Measurements from ENCODE around the gene PTCD1.

Gene PTCD1

GRCh38 chr7:99375070-99375807 is 63.4 kb downstream of the PTCD1 start:
- in situ Hi-C loops (cut with HindIII; ENCODE audit: low pct_ligation_motif_present, low pct_unique_long_range_greater_than_20kb, low sequenced_read_pairs) = no loop called here
- peak; percentile 88 for DNase-seq

- peak; percentile 93 for DNase-seq
- in situ Hi-C loops (cut with HindIII; ENCODE audit: low pct_ligation_motif_present, low pct_unique_long_range_greater_than_20kb, low sequenced_read_pairs) = no loop called here
Observed at GRCh38 chr7:99374111-99375064, 64.2 kb downstream of the PTCD1 start, which contains the start of gene ARPC1B. Gene ARPC1B (plus strand): TSS chr7:99374730. CDS start chr7:99385715, 10,985 bp downstream.

GRCh38 chr7:99373091-99374066 is 65.2 kb downstream of the PTCD1 start:
- in situ Hi-C loops (cut with HindIII; ENCODE audit: low pct_ligation_motif_present, low pct_unique_long_range_greater_than_20kb, low sequenced_read_pairs) = no loop called here
- DNase-seq = no peak

- in situ Hi-C loops (cut with HindIII; ENCODE audit: low pct_ligation_motif_present, low pct_unique_long_range_greater_than_20kb, low sequenced_read_pairs) = no loop called here
- peak; percentile 91 for DNase-seq
Observed at GRCh38 chr7:99372275-99373090, 66.1 kb downstream of the PTCD1 start.

- in situ Hi-C loops (cut with HindIII; ENCODE audit: low pct_ligation_motif_present, low pct_unique_long_range_greater_than_20kb, low sequenced_read_pairs) = no loop called here
- peak; percentile 39 for DNase-seq
Observed at GRCh38 chr7:99371376-99371920, 67.2 kb downstream of the PTCD1 start.

GRCh38 chr7:99369767-99370391 is 68.7 kb downstream of the PTCD1 start:
- in situ Hi-C loops (cut with HindIII; ENCODE audit: low pct_ligation_motif_present, low pct_unique_long_range_greater_than_20kb, low sequenced_read_pairs) = no loop called here
- DNase-seq = no peak

GRCh38 chr7:99368750-99369389 is 69.7 kb downstream of the PTCD1 start:
- in situ Hi-C loops (cut with HindIII; ENCODE audit: low pct_ligation_motif_present, low pct_unique_long_range_greater_than_20kb, low sequenced_read_pairs) = no loop called here
- DNase-seq = no peak
